ENCODE measurements around the gene WDR87.
"Not testable (repeated sequence)": the region's sequence is repeated elsewhere in the genome, so short reads cannot be mapped to it uniquely, and the experiment has no call there.

WDR87 gene

DNA sequence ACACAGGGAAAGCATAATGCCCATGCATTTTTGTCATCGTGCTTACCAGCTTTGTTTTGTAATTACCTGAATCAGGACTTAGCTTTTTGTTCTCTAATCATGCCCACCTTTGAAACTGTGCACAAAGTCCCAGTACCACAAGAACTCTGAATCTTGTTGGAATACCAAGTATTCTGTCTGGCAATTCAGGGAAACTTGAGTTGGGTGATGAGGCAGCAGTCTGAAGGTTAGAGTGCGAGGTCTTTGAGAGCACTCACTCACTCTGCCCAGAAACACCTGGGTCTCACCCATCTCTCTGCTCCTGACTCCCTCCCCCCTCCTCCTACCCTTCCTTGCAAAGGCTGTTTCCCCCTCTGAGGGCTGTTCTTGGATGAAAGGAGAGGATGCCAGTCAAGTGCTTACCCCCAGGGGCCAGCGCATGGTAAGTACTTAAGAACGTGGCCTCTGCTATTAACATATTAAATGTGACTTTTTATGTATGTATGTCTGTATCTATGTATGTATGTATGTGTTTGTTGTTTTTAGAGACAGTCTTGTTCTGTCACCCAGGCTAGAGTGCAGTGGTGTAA lies 23.0 kb upstream of the WDR87 start:
- DNase-seq = no peak

DNA sequence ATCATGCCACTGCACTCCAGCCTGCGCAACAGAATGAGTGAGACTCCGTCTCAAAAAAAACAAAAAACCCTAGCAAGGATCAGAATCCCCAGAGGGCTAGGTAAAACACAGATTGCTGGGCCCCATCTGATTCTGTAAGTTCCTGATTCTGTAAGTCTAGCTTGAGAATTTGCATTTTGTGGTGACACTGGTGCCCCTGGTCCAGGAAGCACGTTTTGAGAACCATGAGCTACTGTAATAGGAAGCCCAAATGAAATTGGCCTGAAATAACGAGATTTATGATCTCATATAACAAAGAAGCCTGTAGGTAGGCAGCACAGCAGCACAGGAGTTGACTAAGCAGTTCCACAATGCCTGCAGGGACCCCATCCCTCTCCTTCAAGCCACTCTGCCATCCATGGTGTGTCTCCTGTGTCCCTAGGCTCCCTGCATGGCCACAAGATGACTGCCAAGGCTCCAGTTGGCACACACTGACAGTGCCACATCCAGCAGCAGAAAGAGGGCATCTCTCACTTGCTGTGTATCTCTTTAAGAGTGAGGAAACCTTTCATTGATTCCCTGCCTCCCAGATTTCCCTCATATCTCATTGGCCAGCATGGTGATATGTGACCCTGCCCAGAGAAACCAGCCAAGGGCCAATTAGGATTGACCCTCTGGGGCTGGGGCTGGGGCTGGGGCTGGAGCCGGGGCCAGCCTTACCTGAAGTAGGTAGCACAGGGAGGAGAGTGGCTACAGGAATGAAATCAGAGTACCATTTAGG lies 22.3 kb upstream of the WDR87 start:
- DNase-seq = no peak

DNA sequence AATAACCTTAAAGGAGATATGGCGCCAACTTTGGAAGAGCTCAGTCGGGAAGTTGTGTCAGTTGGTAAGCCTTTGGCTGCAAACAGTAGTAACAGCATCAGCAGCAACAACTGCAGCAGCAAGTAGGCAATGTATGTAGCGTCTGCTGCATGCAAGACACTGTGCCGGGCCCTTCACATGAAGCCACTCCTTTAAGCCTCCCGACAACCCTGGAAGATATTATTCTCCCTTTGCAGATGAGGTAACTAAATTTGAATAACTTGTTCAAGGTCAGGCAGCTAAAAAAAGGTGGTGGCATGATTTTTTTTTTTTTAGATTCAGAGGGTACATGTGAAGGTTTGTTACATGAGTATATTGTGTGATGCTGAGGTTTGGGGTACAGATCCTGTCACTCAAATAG lies 20.3 kb upstream of the WDR87 start:
- DNase-seq = no peak

DNA sequence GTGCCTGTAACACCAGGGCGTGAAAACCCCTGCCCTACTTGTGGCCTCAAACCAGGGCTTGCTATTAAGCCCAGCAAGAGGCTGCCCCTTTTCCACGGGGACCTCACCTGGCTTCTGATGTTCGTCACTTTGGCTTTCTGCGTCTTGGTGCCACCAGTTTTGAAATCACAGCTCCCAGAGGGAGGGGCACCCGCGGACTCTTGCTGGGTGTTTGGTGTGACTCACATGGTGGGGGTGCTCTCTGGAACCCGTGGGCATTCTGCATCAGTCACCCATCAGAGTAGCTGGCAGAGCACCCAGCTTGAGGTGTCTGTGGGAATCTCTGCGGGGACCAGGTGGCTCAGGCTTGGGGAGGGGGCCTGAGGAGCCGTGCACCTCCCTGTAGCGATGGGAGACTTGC lies 19.9 kb upstream of the WDR87 start:
- no peak for DNase-seq

DNA sequence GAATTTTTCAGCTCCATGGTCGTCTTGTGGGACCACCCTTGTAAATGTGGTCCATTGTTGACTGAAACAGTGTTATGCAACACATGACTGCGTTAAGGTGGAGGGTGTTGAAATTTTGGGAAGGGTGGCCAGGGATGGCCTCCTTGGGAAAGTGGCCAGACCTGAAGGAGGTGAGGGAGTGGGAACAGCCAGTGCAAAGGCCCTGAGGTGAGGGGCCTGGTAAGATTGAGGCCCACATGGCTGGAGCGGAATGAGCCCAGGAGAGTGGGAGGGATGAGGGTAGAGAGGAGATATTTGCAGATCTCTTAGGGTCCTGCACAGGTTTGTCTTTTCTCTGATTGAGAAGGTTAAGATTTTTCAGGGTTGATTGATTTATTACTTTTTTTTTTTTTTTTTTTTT lies 18.8 kb upstream of the WDR87 start:
- DNase-seq = no peak

DNA sequence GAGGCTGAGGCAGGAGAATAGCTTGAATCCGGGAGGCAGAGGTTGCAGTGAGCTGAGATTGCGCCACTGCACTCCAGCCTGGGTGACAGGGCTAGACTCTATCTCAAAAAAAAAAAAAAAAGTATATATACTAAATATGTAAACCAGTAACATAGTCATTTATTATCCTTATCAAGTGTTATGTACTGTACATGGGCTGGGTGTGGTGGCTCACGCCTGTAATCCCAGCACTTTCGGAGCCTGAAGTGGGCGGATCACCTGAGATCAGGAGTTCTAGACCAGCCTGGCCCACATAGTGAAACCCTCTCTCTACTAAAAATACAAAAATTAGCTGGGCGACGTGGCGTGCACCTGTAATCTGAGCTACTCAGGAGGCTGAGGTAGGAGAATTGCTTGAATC lies 18.2 kb upstream of the WDR87 start:
- not testable (repeated sequence) for DNase-seq

DNA sequence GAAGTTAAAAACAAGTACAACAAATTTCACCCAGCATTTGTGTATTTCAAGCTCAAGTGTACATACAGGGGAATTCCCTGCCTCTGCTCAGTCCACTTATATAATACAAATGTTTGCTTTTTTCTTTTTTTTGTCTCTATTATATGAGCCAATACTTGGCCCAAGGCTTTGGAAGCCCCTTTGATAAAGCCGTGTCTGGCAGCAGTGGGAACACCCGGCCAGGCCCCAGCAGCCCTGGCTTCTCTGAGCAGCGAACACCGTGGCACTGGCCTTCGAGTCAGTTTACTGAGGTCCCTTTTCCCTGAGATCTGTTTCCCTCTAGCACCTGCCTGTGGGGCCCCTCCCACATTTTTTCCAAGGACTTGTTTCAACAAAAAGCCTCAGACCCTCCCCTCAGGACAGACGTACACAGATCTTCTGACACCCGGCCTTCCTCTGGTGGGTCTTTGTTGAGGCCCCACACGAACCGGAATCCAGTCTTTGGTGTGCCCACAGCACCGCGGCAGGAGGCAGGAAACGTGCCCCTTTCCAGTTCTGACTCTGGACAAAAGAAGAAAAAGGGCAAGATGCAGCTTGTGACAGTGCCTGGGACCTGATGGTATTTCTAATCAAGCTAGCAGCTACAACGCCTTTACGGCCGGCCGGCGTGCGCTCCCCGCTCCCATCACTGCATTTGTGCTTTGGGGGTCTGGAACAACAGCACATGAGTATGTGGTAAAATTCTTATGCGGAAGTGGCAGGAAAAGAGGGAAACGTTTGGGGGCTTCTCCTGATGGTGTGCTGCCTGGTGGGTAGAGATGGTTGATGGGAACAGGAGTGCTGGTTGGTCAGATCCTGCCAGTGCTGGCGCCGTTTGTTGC lies 14.4 kb upstream of the WDR87 start:
- DNase-seq = no peak

DNA sequence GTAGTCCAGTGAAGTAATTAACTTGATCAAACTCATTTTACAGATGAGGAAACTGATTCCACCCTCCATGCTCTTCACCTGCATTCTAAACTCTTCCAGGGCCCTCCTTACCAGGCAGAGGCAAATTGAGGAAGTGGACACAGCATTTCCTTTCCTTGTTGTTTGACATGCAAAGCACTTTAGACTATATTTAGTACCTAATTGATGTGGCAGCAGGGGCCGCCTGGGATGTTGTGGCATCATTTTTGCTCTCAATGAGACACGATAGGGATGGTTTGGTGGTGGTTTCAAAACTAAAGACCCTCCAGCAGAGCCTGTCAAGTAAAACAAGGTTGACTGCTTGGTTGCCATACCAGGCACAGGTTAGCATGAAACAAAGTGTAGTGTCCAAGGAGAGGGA lies 8.5 kb upstream of the WDR87 start:
- no peak for DNase-seq

DNA sequence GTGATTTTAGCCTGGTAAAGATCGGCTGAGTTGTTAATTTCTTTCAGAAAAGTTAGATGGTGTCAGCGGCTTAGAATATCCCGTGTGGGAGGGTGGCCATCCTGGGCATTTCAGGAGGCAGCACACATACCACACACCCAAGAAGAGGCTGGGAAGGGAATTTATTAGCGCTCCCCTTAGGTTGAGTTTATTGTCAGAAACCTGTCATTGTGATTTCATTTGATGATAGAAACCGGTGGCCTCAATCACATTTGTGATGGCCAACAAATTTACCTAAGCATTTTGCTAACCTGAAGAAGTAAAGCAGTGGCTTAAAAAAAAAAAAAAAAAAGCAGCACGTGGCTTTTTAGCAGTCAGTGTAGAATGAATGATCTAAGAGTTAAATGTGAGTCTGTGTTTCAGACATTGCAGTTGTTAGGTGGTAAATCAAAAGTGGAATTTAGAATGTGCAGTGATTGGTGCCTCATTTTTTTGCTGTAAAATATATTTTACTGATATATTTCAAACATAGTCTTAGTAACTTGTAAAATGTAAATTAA lies 3.3 kb upstream of the WDR87 start:
- DNase-seq = no peak

DNA sequence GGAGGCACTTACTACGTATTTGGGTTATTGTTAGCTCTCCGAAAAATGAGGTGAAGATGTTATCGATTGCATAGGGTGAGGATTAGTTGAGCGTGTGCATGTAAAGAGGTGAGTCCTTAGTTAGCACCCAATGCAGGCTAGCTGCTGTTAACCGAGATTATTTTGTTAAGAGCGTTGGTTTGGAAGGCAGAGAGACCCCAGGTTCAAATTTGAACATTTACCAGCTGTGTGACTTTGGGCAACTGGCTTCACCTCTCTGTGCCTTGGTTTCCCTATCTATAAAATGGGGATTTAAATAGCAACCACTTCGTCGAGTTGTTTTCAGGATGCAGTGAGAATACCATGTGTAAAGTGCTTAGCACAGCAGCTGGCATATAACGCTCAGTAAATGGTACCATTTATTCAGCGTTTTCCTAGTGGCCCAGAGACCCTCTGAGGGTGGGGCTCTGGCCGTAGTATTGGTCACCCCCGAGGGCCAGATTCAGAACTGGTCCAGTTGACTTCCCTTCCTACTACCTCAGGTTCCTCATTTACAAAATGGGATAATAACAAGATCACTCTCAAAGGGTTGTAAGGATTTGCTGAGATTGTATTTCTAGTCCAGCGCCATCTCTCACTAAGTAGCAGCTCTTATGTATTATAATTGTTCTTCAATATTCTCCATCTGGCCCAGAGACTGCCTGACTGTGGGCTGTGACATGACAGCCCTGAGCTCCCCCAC lies 1.5 kb upstream of the WDR87 start:
- no peak for DNase-seq

DNA sequence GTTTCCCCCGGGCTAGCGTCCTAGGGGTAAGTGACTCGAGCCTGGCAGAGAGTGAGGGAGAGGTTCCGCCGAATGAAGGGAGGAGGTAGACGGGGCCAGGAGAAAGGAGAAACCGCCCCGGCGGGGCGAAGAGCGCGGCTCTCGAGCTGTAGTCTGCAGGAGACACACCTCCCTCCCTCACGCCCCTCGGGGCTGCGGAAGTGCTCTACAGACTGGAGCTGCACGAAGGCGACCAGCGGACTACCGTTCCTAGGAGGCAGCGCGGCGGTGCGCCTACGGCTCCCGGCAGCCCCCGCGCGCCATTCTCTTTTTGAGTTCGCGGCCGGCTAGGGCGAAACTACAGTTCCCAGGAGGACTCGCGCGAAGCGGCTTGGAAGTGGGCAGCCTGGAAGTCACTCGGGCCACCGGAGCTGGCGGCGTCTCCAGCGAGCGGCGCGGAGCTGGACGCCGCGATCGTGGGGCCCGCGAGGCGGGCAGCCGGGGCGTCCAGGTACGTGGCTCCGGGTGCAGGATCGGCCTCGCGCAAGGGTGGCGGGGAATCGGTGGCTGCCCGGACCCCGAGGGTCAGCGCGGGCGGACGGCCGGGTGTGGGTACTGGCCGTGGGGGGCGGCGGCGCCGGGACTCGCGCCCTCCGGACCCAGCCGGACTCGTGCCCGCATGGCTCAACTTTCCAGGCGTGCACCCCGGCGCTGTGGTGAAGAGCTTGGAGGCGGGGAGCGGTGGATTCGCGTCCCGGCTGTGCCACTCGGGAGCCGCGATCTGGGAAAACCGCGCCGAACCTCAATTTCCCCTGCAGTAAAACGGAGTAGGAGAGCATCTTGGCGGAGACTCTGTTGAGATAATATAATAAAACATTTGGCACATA lies 708 bp upstream of the WDR87 start, which contains the start of gene SIPA1L3:
SIPA1L3 (plus strand) TSS at position 340 of the 866 bp plus-strand sequence. CDS start 174,358 bp downstream, outside the sequence.
- DNase-seq = peak; percentile 95

DNA sequence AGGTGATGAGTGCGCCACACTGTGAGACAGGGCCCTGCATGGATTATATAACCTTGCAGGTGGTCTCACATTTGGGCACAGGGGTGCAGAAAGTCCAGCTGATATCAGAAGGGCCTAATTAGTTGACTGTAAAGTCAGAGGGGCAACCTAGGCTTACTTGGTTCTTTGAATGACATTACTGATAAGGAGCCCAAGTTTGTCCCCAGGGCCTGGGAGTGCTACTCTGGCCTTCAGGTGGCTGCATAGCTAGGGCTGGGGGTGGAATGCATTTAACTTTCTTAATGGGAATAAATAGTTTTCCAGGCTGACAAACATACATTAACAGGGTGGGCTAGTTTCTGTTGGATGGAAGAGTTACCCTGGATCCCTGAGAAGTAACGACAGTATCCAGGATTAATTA lies 3.3 kb downstream of the WDR87 start:
- no peak for DNase-seq

DNA sequence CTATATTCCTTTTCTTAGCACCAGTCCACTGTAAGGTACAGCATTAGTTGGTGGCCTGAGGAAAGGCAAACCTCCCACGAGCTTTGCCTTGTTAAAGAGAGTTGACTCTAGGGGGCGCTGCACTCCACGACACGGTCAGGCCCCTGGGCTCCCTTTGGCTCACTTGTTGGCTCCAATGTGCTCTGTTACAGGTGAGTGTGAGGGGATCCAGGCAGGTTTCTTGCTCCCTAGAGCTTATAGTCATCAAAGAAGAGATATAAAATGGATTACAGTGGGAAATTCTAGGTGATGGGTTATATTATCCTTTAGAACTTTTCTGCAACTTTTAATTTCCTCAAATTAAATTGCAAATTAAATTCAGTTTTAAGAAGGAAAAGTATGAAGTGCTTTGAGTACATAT lies 3.7 kb downstream of the WDR87 start:
- peak; percentile 87 for DNase-seq

DNA sequence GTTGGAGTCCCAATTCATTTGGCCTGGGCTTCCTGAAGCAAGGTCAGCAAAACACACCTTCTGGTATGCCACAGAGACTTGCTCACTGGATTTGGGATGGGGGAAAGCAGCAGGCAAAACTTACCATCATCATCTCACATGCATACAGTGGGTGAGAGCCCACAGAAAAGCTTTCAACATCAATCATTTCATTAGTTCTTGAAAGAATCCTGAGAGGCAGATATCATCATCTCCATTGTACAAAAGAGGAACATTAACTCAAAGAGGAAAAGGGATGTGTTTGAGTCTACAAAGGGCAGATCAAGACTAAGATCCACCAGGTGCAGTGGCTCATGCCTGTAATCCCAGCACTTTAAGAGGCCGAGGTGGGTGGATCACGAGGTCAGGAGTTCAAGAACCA lies 6.4 kb downstream of the WDR87 start:
- no peak for DNase-seq

DNA sequence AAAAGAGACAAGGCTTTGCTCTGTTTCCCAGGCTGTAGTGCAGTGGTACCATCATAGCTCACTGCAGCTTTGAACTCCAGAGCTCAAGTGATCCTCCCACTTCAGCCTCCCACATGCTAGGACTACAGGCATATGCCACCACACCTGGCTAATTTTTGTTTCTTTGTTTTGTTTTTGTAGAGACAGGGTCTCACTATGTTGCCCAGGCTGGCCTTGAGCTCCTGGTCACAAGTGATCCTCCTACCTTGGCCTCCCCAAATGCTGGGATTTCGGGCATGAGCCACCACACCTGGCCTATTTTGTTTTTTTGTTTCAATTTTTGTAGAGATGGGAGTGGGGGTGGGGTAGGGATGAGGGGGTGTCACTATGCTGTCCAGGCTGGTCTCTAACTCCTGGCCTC lies 6.9 kb downstream of the WDR87 start:
- no peak for DNase-seq

DNA sequence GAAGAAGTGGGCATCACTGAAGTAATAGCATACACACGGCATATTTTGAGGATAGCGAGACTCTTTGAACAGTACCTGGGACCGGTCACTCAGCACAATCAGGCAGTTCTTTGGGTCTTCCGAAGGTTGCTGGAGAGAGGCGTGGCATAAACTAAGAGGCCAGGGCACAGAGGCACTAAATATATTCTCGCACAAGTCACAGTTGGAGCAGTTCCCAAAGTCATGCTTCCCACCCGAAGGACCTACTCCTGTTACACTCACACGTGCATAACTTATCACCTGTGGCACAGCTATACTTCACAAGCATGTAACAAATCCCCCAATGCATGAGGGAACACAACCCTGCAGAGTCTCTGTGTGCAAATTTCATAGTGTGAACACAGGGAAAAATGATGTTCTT lies 10.2 kb downstream of the WDR87 start:
- DNase-seq = no peak

DNA sequence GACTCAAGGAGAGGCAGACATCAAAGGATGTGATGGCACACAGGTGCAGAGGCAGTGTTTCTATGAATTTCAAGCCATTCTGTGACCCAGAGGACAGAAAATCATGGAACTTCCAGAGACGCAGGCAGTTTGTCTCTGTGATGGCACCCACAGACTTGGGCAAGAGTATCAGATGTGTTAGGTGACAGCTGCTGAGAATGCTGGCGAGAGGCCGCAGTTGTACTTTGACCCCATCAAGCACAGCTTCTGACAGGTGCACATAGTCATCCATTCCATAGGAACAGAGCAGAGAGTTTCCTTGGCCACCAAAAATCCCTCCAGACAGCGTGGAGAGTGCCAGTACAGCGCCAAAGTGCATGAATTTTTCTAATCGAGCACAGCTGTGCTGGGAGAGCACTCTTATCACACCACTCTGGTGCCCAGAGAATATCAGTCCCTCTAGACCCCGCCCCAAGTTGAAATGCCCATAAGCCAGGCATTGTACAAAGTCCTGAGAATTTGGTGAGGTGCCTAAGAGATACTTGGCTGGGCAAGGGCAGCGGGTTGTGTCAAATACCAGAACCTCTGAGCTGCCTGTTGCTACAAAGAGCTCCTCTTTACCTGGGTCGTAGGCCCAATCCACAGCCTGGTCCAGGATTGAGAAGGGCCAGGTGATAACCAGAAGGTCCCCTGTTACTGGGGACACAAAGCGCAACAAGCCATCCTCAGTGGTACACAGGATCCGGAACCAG lies 12.4 kb downstream of the WDR87 start:
- DNase-seq = no peak

DNA sequence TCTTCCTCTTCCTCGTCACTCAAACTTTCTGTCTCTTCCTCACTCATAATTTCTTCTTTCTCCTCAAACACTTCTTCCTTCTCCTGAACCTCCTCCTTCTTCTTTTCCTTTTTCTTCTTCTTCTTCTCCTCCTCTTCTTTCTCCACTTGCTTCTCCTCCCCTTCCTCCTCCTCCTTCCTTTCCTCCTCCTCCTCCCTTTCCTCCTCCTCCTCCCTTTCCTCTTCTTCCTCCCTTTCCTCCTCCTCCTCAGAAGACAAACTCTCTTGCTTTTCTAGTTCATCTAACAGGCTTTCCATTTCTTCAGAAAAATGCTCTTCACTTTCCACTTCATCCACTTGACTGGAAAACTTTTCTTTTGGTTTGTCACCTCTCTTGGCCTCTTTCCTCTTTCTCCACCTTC lies 19.8 kb downstream of the WDR87 start:
- no peak for DNase-seq

DNA sequence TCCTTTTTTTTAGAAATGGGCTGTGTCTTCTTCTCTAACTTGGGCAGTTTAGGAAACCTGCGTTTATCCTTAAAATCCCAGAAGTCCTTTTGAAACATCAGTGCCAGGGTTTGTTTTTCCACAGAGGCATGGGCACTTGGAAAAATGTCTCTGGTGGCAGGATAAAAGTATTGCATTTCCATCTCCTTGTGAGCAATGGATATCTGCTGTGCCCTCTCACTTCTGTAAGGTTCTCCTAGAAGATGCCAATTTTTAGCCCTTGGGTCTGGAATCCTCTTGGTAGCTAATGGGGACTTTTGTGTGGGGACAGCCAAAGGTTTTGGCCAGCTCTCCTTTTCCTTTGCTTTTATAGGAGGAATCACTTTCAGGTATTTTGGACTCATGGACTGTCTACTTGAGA lies 21.0 kb downstream of the WDR87 start:
- DNase-seq = no peak

DNA sequence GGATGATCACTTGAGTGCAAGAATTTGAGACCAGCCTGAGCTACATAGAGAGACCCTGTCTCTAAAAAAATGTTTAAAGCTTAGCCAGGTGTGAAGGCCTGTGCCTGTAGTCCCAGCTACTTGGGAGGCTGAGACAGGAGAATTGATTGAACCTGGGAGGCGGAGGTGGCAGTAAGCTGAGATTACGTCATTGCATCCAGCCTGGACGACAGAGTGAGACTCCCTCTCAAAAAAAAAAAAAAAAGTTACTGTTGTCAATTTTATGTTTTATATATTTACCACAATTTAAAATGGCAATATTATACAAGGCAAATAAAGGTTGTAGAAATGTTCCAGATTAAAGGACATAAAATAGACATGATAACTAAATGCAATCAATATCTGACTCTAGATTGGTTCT lies 29.2 kb downstream of the WDR87 start:
- DNase-seq = no peak

DNA sequence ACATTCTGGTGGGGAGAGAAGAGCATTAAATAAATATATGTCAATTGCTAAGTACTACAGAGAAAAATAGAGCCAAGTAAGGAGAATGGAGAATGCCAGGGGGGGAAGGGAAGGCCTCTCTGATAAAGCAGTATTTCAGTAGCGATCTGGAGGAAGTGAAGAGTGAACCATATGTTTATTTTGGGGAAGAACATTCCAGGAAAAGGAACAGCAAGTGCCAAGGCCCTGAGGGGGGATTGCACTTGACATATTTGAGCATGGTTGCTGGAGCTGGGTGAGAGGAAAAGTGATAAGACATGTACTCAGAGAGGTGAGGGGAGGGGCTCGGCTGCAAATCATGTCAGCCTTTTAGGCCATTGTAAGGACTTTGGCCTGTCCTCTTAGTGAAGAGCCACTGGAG lies 30.4 kb downstream of the WDR87 start:
- no peak for DNase-seq

Measured in COR-L47 (cell line).